WERI-Rb-1 (cell line): ENCODE data around the gene INIP.

Source experiments
- DNase-seq: peaks from one replicate; pipeline ENCODE4 v3.0.0-alpha.2; 2020
- H3K27ac ChIP-seq: fragments of 250-450 bp; sonication (Bioruptor Pico); 2 replicates; pipeline ENCODE4 v1.5.1; 2020; ENCODE audit warnings: mild to moderate bottlenecking, moderate library complexity
- H3K27me3 ChIP-seq: fragments of 250-450 bp; sonication (Bioruptor Pico); 2 replicates; pipeline ENCODE4 v1.5.1; 2021; ENCODE audit warnings: mild to moderate bottlenecking, low read depth, moderate library complexity; ENCODE audit not compliant: insufficient read depth, severe bottlenecking
- H3K36me3 ChIP-seq: fragments of 250-450 bp; sonication (Bioruptor Pico); 2 replicates; pipeline ENCODE4 v1.5.1; 2020; ENCODE audit warnings: mild to moderate bottlenecking, moderate library complexity
- H3K4me3 ChIP-seq: 2 replicates; pipeline ENCODE4 v1.5.1; 2011; ENCODE audit warnings: low read depth, mild to moderate bottlenecking, control low read depth, low read length
- H3K9me3 ChIP-seq: fragments of 250-450 bp; sonication (Bioruptor Pico); 2 replicates; pipeline ENCODE4 v1.5.1; 2021; ENCODE audit warnings: mild to moderate bottlenecking, moderate library complexity; ENCODE audit not compliant: severe bottlenecking
- CTCF ChIP-seq: IDR thresholded peaks from 2 replicates; pipeline ENCODE4 v1.5.1; 2011; ENCODE audit warnings: low read depth, mild to moderate bottlenecking, control low read depth, inconsistent platforms, low read length

INIP gene

GRCh38 chr9:112761912-112762655 is 44.2 kb upstream of the INIP start:
- peak overlapping the region; percentile 78 for H3K27ac ChIP-seq
- TF ChIP-seq CTCF = no peak
- H3K36me3 ChIP-seq = no peaks in the 10 kb centered on the region
- peak overlapping the region; percentile 7 for H3K4me3 ChIP-seq
- no peaks in the 10 kb centered on the region for H3K27me3 ChIP-seq
- peak; percentile 65 for DNase-seq
- H3K9me3 ChIP-seq = peaks cover 4% of the 10 kb centered on the region

- H3K9me3 ChIP-seq = no peaks in the 10 kb centered on the region
- no peak overlapping the region for H3K27ac ChIP-seq
- H3K4me3 ChIP-seq = no peak overlapping the region
- H3K27me3 ChIP-seq = no peaks in the 10 kb centered on the region
- no peaks in the 10 kb centered on the region; the same call in 1 of the 2 replicates for H3K36me3 ChIP-seq
- no peak for DNase-seq
- no peak for TF ChIP-seq CTCF
Measured at GRCh38 chr9:112760821-112761220, 42.9 kb upstream of the INIP start.

- H3K9me3 ChIP-seq = no peaks in the 10 kb centered on the region
- peaks cover 14% of the 10 kb centered on the region for H3K36me3 ChIP-seq
- no peaks in the 10 kb centered on the region for H3K27me3 ChIP-seq
- no peak for TF ChIP-seq CTCF
- DNase-seq = no peak
- no peak overlapping the region for H3K27ac ChIP-seq
- no peak overlapping the region for H3K4me3 ChIP-seq
Measured at GRCh38 chr9:112757940-112758339, 40.0 kb upstream of the INIP start.

DNA sequence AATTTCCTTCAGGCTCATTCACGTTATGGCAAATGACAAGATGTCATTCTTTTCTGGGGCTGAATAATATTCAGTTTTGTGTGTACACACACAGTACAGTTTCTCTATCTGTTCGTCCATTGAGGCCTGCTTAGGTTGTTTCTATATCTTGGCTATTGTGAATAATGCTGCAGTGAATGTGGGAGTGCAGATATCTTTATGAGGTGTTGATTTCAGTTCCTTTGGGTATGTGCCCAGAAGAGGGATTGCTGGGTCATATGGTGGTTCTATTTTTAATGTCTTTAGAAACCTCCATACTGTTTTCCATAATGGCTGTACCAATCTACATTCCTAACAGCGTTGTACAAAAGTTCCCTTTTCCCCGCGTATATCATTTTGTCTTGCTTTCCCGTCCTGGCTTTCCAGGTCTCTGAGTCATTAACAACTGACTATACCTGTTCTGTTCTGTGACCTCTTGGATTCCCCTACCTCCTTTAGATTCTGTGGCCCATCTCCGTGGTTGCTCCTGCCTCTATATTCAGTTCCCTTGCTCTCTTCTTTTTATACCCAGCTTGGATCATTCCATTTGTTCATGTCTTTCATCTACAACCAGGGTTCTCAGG is 39.5 kb upstream of the INIP start:
- peaks cover 15% of the 10 kb centered on the region for H3K36me3 ChIP-seq
- no peaks in the 10 kb centered on the region for H3K9me3 ChIP-seq
- TF ChIP-seq CTCF = no peak
- H3K27ac ChIP-seq = no peak overlapping the region
- DNase-seq = no peak
- no peak overlapping the region for H3K4me3 ChIP-seq
- H3K27me3 ChIP-seq = no peaks in the 10 kb centered on the region

DNA sequence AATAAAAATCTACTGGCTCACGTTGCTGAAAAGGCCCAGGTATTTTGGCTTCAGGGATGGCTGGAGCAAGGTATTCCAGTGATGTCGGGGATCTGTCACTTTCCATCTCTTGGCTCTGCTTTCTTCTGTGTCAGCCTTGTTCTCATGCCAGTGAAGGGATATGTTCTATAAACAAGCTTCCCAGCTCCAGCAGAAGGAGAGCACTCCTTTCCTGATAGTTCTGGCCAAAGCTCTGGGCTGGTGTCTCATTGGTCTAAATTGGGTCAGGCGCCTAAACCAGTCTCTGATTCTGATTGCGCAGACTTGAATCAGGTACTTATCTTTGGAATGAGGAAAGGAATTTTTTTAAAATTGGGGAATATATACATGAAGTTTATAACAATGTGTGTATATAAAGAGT is 37.8 kb upstream of the INIP start:
- no peak for TF ChIP-seq CTCF
- no peaks in the 10 kb centered on the region for H3K27me3 ChIP-seq
- peaks cover 15% of the 10 kb centered on the region for H3K36me3 ChIP-seq
- no peak for DNase-seq
- no peak overlapping the region for H3K4me3 ChIP-seq
- no peaks in the 10 kb centered on the region for H3K9me3 ChIP-seq
- no peak overlapping the region for H3K27ac ChIP-seq
